ENCODE results near the gene PLCD1. TPM values are rescaled to one million over a fixed set of nuclear protein-coding genes. Genes with fewer than 3 reads are reported as not detected.

PLCD1 gene
- 33.6 and 36.9 TPM in 2 replicates for total RNA-seq

GRCh38 chr3:38029400-38030125, at the start of gene PLCD1:
Gene PLCD1 (minus strand): TSS chr3:38029642. CDS start chr3:38029539, 103 bp downstream.

GRCh38 chr3:38039101-38039898, 9.9 kb upstream of the PLCD1 start, which contains the start of gene DLEC1:
Gene DLEC1 (plus strand): TSS chr3:38039208. CDS start chr3:38039226, 18 bp downstream.

GRCh38 chr3:37990527-37990926, 38.9 kb downstream of the PLCD1 start, which contains the start of gene VILL:
Gene VILL (plus strand): TSS chr3:37990786. CDS start chr3:37993673, 2,887 bp downstream.

Other genes with a start within 250 kb of the PLCD1 start
- gene CTDSPL, start 167.8 kb downstream of the PLCD1 start, total RNA-seq, result 16.8 and 23.0 TPM in 2 replicates
- 4.9 and 5.0 TPM in 2 replicates for gene VILL, start 38.9 kb downstream of the PLCD1 start, total RNA-seq
- not detected in 2 replicates for gene DLEC1, start 9.6 kb upstream of the PLCD1 start, total RNA-seq
- 33.3 and 38.1 TPM in 2 replicates for gene ACAA1, start 107.5 kb upstream of the PLCD1 start, total RNA-seq
- gene MYD88, start 109.0 kb upstream of the PLCD1 start, total RNA-seq, result 23.0 and 28.5 TPM in 2 replicates
- gene OXSR1, start 135.9 kb upstream of the PLCD1 start, total RNA-seq, result 29.3 and 36.0 TPM in 2 replicates
- gene SLC22A13, start 236.2 kb upstream of the PLCD1 start, total RNA-seq, result not detected in 2 replicates